ENCODE data around the gene CREBBP. TPM values are rescaled to one million over a fixed set of nuclear protein-coding genes. Genes with fewer than 3 reads are reported as not detected.

The CREBBP gene
- total RNA-seq, 4 donors from 2014 or later = 61.2 to 119 (median 77.4) TPM

DNA sequence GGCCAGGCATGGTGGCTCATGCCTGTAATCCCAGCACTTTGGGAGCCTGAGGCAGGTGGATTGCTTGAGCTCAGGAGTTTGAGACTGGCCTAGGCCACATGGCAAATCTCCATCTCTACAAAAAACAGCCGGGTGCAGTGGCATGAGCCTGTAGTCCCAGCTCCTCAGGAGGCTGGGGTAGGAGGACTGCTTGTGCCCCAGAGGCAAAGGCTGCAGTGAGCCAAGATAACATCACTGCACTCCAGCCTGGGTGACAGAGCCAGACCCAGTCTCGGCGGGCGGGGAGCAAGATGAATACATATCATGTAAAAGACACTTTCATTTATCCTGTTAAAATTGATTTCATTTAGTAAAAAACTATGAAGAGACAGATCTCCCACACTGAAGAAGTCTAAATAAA is 54.6 kb downstream of the CREBBP start:
- no peak for TF ChIP-seq CTCF (IDR thresholded peaks at IDR 0.05; ENCODE audit: low read depth)

DNA sequence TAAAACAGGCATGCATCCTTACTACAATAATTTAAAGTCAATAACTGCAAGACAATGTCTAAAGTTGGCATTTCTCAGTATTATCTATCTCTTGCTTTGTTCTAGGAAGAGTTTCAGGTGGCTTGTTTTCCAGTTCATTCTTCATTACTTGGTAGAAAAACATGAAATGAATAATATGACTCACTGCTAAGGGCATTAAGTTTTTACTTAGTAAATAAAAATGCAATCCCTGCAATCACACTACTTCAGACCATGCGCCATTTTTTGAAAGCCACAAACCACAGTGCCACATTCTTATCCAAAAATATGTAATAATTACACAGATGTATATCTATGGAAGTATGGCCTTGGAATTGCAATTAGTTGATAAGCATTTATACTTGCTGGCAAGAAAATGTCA is 55.4 kb downstream of the CREBBP start:
- no peak for TF ChIP-seq CTCF (IDR thresholded peaks at IDR 0.05; ENCODE audit: low read depth)

DNA sequence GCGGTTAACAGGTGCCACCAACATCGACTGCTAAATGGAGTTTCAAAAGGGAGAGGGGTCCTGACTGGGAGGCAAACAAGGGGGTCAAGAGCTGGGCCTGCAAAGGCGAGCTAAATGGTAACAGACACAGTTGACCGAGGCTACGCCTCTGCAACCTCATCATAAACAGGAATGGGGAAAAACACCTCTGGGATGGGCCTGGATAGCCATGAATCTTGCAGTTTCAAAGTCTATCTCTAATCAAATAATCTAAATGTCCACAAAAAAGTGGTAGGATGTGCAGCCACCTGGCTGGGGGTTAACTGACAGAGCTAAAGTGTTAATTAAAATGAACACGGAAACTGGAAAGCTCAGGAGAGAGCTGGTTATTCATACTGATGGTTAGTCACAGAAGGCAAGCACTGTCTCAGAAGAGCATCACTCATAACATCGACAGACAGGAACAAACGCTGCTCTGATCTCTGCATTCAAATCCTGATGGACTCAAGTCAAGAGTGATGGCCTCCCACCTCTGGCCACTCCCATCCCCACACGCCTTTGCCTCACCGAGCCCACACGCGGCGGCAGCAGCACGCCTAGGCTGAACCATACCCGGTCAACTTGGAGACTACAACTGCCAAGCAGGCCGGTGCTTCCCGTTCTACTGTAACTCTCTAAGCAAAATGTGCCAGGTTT is 56.3 kb downstream of the CREBBP start:
- TF ChIP-seq CTCF (IDR thresholded peaks at IDR 0.05; ENCODE audit: low read depth) = no peak

DNA sequence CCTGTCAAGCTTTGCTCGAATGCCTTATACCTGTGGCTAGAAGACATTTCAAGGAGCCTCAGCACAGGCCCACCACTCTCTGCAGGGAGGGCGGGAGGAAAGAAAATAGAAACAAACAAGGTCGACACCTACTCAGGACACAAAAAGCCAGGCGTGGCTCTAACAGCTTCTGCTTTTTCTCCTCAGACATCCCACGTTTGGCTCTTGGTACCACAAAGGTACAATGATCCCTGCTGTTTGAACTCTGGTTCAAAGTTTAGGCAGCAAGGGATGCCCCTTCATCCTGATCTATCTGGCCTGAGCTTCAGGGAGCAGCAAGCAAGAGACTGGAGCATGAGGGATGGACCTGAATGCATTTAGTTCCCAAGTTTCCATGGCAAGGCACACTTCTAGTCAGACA is 57.1 kb downstream of the CREBBP start:
- no peak for TF ChIP-seq CTCF (IDR thresholded peaks at IDR 0.05; ENCODE audit: low read depth)

- no peak for TF ChIP-seq CTCF (IDR thresholded peaks at IDR 0.05; ENCODE audit: low read depth)
These were observed 58.0 kb downstream of the CREBBP start for GRCh38 chr16:3822366-3823045.

GRCh38 chr16:3821184-3821583 is 59.3 kb downstream of the CREBBP start:
- TF ChIP-seq CTCF (IDR thresholded peaks at IDR 0.05; ENCODE audit: low read depth) = no peak

GRCh38 chr16:3819746-3820724 is 60.5 kb downstream of the CREBBP start:
- no peak for TF ChIP-seq CTCF (IDR thresholded peaks at IDR 0.05; ENCODE audit: low read depth)
